Stimulated activated CD4-positive, alpha-beta T cell treated with anti-CD3 and anti-CD28 coated beads, Interleukin-15, amount 100 ng/mL, for 1 hour (primary cell): ENCODE data around the gene HCST.
"Not testable (repeated sequence)": the region's sequence is repeated elsewhere in the genome, so short reads cannot be mapped to it uniquely, and the experiment has no call there.

Experiments used
- DNase-seq, 2 donors: peaks; one replicate each; pipeline ENCODE4 v3.0.0-alpha.2; 2020; ENCODE audit warnings: low read depth in 1 of 2, low spot score in 1 of 2

The HCST gene

DNA sequence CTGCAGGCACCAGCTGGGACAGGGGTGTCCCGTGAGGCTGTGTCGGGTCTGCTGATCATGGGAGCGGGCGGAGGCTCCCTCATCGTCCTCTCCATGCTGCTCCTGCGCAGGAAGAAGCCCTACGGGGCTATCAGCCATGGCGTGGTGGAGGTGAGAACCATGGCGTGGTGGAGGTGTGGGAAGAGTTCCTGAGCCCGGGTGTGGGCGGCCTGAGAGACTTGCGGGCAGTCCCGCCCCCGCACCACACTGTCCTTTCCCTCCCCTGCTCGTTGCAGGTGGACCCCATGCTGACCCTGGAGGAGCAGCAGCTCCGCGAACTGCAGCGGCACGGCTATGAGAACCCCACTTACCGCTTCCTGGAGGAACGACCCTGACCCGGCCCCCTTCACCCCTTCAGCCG lies 23.3 kb upstream of the HCST start:
- no peak for DNase-seq

DNA sequence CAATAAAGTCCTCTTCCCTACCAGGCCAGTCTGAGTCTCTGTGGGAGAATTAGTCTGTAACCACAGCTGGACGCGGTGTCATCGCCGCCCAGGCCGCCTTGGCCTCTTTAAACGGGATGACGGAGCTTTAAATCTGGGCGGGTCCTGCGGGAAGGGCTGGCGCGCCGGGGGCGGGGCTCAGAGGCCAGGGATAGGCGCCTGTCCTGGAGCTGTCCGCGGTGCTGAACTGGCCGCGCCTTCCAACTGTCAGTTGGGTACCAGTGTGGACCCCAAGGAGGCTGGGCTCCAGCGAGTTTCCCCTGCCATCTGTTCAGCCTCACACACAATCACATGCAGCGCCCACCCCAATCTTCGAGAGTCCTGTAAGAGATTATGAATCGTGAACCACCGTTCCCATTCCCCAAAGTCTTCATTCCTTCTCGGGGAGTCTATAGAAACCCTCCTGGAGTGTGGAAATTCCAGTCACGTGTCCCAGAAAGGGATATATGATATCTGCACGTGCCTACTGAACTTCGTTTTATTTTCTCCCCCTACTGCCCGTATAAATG lies 22.5 kb upstream of the HCST start:
- DNase-seq, result peak; percentile 38 to 62

DNA sequence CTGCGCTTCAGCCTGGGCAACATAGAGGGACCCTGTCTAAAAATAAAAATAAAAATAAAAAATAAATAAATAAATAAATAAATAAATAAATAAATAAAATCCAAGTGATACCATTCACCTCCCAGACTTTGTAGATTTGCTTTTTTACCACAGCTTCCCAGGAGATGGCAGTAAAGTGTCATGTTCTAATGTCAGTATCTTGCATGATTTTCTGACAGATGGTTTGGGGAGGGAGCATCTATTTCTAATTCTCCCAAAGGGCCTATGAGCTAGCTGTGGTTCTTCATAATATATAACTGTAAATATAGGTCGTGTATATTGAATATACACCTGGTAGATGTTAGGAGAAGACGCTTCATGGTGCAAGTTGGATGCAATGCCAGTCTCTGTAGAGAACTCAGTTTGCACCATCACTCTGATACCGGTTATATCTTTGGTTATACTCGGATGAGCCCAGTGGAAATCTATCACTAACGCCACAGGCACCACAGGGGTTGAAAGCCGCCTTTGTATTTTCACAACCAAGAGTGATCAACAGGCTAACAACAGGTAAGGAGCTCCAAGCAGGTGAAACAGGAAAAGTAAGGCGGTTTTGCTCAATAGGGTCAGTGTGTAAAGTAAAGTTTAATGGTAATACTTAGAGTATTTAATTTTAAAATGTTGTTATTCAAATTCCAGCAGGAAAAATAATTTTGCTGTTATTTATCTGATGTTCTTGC lies 20.1 kb upstream of the HCST start:
- DNase-seq, result no peak

DNA sequence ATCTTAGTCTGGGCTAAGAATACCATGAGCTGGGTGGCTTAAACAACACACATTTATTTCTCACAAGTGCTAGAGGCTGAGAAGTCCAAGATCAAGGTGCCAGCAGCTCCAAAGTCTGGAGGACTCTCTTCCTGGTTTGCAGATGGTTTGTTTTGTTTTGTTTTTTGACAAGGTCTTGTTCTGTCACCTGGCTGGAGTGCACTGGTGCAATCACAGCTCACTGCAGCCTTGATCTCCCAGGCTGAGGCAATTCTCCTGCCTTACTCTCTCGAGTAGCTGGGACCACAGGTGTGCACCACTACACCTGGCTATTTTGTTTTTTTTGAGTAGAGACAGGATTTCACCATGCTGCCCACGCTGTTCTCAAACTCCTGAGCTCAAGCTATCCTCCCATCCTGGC lies 18.4 kb upstream of the HCST start:
- no peak for DNase-seq

DNA sequence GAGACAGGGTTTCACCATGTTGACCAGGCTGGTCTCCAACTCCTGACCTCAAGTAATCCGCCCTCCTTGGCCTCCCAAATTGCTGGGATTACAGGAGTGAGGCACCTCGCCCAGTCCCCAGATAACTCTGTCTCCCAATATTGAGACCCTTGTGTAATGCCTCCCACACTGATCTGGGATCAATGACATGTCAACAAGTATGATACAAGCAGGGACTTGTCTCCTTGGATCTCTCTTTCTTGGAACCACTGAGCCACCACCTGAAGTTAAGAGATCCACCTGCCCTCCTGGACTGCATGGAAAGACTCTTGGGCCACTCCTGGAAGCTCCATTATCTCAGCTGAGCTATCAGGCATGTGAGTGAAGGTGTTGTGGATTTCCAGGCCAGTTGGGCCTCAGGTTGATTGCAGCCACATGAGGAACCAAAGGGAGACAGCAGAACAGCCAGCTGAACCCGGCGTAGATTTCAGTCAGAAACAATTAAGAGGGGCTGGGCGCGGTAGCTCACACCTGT lies 17.0 kb upstream of the HCST start:
- DNase-seq, result peak in 1 of 2 donors; percentile 15

DNA sequence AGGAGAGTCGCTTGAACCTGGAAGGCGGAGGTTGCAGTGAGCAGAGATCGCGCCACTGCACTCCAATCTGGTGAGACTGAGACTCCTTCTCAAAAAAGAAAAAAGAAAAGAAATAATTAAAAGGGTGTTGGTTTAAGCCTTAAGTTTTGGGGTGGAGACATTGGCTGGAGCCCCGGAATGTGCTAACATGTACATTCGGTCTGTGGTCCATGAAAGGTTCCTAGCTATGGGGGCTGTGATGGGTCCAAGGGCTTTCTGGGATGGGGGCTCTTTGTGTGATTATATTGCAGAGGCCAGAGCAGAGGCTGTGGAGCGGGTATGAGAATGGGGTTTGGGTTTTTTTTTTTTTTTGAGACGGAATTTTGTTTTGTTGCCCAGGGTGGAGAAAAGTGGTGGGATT lies 16.4 kb upstream of the HCST start:
- no peak for DNase-seq

DNA sequence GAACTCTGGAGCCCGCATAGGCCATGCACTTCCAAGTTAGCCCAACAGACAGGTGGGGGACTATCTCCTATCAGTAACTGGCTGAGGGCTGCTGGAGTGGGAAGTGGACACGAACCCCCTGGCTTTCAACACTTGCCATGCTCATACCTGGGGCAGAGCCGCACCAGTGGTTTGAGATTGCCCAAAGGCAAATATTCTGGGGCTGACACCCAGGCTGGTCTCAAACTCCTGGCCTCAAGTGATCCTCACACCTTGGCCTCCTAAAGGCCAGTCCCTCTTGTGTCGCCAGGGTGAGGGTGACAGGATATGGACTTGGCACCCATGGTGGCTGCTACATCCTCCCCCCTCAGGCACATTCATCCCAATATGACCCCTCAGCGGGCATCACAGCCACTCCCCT lies 15.1 kb upstream of the HCST start:
- DNase-seq, result no peak

DNA sequence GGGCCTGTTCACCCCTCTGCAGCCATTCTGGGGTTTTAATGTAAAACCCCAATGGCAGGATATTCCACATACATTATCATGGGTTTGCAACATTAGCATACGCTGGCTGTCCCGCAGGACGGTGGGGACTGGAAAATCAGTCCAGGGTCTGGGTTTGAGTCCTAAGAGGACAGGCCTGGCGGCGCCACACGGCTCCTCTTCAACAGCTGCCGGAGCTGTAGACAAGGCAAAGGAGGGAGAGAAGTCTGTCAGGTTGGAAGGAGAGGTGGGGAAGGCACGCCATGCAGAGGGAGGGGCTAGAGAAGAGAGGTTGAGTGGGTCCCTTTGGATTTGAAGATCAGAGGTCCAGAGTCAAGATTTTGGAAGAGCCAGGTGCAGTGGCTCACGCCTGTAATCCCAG lies 13.9 kb upstream of the HCST start:
- no peak for DNase-seq

DNA sequence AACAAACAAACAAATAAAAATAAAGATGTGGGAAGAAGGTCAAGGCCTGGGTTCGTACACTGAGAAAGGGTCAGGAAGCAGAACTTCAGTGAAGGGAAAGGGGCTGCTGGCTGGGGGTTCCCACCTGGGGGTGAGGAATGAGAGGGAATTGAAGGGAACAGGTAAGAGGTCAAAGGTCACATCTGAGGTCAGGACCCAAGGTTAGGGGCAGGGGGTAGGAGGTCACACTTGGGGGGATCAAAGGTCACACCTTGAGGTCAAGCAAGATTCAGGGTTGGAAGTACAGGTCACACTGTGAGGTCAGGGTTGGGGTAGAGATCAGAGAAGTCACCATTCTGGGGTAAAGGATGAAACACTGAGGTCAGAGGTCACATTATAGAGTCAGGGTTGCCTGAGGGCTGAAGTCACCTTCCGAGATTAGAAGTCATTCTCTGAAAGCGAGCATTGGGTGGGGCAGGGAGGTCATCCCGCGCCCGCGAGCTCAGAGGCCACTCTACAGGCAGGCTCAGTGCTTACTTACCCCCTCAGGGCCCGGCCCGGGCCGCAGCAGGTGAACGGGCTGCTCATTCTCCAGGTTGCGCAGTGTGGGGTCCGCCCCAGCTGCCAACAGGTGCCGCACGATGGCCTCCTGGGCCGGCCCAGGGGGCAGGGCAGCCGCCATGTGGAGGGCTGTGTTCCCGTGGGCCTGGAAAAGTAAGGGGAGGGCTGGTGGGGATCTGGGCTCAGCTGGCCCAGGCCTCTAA lies 12.8 kb upstream of the HCST start:
- DNase-seq, result peak in 1 of 2 donors; percentile 15

DNA sequence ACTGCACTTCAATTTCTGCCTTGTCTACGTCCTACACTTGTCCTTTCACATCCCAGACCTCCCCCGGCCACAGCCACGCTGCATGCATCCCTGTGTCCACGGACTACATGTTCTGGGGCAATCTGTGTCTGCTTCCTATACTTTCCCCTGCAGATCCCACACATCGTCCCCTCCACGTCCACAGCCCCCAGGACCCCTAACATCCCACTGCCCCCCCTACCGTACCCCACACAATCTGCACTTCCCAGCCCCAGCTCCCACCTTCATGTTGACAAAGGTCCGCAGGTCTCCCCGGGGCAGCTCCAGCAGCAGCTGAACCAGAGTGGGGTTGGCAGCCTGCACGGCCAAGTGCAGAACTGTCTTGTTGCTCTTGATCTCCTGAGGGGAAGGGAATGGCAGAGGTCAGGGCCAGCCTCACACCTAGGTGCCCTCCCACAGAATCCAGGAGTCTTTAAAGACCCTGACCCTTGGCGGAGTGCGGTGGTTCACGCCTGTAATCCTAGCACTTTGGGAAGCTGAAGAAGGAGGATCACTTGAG lies 12.1 kb upstream of the HCST start:
- peak in 1 of 2 donors; percentile 21 for DNase-seq

DNA sequence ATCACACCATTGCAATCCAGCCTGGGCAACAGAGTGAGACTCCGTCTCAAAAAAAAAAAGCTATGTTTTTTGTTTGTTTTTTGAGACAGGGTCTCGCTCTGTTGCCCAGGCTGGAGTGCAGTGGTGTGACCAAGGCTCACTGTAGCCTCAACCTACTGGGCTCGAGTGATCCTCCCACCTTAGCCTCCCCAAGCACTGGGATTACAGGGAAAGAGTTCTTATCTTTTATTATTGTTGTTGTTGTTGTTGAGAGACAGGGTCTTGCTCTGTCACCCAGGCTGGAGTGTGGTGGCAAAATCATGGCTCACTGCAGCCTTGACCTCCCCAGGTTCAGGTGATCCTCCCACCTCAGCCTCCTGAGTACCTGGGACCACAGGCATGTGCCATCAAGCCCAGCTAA lies 10.5 kb upstream of the HCST start:
- not testable (repeated sequence) for DNase-seq

DNA sequence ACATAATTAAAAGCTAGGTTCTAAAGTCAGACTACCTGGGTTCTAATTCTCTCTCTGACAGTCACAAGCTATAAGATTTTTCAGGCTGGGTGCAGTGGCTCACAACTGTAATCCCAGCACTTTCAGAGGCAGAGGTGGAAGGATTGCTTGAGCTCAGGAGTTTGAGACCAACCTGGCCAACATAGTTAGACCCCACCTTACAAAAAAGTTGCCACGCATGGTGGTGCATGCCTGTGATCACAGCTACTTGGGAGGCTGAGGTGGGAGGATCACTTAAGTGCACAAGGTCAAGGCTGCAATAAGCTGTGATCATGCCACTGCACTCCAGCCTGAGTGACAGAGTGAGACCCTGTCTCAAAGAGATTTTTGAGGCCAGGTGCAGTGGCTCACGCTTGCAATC lies 8.0 kb upstream of the HCST start:
- no peak for DNase-seq

DNA sequence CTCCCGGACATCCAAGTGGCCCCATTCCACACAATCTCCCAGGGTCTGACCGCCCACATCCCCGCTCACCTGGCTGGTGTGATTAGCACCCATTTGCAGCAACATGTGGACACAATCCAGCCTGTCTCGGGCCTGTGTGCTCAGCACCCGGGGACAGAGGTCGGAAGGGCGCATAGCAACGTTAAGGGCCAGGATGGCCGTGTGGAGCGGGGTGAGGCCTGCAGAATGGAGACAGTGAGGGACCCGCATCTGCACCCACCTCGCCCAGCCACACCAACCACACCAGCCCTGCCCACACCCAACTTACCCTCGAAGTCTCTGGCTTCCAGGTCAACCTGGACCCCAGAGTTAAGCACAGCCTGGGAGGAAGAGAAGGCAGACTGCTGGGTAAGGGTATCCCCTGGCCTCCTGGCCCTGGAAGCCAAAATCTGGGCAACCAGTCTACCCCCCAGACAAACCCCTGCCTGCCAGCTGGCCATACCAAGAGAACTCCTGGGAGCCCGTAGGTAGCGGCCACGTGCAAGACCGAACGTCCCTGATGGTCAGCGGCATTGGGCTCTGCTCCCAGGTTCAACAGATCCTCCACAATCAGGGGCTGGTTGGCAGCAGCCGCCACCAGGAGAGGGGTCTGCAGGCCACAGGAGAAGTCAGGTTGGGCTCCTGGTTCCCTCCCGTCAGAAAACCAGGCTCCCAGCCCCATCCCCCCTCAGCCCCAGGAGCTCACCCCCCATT lies 6.3 kb upstream of the HCST start:
- no peak for DNase-seq

DNA sequence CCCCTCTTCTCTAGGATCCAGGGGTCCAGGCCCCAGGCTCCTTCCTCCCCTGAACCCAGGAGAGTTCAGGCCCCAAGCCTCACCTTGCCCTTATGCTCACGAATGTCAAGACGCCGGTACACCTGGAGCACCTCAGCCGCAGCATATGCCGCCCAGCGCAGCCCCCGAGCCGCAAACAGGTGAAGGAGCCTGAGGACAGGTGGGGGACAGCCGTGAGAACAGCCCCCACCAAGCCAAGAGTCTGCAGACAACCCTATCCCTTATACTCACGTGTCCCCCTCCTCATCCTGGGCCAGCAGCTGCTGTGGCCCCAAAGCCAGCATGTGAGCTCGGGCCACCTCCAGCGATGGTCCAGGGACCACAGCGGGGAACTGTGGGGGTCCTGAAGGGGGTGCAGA lies 5.7 kb upstream of the HCST start:
- no peak for DNase-seq

DNA sequence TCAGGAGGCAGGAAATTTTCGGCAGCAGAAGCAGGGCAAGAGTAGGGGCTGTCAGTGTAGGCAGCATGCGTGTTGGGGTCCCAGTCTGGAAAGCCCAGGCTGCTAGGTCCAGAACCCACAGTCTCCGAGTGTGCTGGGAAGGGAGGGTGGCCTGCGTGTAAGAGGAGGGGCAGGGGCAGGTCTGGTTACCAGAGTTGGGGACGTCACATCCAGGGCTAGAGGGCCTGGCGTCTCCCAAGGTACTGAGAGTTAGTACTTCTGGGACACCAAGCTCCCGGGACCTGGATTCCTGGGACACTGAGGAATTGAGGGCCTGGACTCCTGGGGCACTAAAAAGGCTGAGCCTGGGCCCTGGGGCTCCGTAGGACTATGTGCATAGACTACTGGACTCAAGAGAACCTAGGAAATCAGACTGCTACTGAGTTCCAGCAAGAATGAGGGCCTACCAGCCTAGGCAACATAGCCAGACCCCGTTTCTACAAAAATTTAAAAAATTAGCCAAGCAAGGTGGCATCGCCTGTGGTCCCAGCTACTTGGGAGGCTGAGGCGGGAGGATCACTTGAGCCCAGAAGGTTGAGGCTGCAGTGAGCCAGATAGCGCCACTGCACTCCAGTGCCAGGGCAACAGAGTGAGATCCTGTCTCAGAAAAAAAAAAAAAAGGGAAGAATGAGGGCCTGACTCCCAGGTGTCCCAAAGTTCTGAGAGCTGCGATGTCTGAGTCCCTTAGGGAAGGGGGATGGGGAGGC lies 4.5 kb upstream of the HCST start:
- DNase-seq, result no peak

DNA sequence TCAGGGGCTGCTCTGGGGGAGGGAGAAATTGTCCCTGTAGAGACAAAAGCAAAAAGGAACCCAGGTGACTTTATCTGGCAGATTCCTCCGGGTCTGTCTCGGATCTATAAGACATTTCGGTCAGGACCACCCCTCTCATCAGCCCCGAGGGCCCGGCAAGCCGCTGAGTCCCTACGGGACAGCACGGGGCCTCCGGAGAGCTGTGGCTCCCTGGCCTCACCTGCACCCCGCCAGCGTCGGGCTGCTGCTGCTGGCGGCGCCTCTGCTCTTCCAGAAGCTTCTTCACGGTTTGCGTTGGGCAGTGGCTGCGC lies 3.9 kb upstream of the HCST start:
- DNase-seq, result no peak

DNA sequence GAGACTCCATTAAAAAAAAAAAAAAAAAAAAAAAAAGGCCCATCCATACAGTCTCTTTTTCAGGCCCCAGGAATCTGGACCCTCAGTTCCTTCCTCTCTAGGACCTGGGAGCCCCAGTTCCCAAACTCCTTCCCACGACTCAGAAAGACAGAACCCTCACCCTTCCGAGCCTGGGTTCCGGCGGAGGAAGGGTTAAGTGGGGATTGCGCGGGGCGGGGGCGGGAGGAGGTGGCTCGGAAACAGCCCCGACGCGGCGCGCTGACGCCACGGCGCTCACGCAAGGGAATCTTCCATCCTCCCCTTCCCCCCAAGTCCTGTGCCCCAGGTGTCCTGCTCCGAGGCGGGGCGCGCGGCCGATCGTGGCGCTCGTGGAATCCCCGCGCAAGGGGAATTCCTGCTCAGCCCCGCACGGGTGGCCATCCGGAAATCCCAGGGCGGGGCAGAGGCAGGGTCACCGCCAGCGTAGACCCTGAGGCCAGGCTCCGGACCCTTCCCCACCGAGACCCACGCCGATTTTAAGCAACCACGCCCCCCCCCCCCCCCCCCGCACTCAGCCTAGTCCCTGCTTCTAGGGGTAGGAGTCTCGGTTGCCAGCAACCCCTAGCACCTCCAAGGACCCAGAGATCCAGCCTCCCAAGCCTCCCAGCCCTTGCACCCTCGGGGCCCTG lies 2.6 kb upstream of the HCST start:
- peak; percentile 75 to 78 for DNase-seq

DNA sequence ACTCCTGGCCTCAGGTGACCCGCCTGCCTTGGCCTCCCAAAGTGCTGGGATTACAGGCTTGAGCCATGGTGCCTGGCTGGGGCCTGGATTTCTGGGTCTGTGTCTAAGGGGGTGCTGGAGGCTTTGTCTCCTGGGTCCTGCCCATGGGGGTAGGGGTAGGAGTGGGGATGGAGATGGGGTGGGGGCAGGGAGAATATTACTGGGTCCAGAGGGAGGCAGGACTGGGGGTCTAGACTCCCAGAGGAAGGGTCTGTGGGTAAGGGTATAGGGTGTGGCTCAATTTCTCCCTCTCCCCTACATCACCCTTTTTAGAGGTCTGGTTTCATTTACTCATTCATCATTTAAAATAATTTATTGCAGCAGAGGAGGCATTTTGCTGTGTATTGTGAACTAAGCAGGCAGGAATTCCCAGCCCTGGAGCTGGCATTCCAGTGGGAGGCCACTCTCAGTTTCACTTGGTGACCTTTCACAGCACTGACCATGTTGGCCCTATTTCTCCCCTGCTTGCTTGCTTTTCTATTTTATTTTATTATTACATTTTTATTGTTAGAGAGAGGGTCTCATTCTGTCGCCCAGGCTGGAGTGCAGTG lies 1.2 kb upstream of the HCST start:
- DNase-seq, result no peak

DNA sequence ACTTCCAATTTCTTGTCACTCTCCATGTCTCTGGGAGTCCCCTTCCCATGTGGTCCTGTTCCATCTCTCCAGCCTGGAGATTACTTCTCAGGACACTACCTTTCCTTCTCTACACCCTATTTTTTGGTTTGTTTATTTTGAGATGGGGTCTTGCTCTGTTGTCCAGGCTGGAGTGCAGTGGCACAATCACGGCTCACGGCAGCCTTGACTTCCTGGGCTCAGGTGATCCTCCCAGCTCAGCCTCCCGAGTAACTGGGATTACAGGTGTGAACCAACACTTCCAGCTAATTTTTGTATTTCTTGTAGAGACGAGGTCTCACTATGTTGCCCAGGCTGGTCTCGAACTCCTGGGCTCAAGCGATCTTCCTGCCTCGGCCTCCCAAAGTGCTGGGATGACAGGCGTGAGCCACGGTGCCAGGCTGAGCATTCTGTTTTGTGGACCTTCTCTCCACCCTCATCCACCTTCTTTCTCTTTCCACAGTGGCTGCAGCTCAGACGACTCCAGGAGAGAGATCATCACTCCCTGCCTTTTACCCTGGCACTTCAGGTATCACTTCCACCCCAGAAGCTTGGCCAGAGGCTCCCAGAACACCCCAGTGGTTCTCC lies 644 bp downstream of the HCST start:
- DNase-seq, result no peak
